ENCODE measurements around the gene PACRG. TPM values are rescaled to one million over a fixed set of nuclear protein-coding genes. Genes with fewer than 3 reads are reported as not detected.
A peak's percentile ranks its signal among the peaks of the same experiment; 100 is the strongest.

The PACRG gene
- total and polyA plus RNA-seq, 2 of the 8 experiments (the other 6 are each of a cell fraction or from before 2014, with no cell fraction given) = 0.44 to 0.54 TPM

DNA sequence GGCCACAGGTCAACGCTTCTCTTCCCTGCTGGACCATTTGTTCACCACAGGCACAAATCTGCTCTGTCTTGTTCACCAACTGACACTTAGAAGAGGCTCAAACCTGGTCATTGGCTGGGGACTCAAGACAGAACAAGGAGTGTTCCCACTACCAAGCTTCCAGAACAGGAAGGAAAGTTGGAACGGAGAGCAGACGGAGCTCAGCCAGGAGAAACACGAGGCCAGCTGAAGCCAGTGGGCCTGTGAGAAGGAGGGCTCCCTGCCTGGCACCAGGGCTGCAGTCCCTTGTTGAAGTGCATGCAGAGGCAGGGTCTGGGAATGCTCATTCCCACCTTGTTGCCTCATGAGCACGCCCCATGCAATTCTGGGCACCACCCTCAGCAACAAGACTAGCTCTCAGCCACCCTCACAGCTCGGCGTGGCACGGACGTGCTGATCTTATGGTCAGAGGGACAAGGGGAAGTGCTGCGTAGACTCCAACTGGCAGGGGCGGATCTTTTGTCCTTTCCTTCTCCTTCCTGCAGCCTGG, 450.2 kb downstream of the PACRG start:
- H3K4me1 ChIP-seq (replicated peaks in 1 of 4; ENCODE audit: control insufficient read depth in 3 of 4, insufficient read depth in 4 of 4, low read length in 3 of 4) = peaks cover 0 to 8% (median 5%) of the 10 kb centered on the region in 4 experiments; a peak in 2 of 7 replicates
- no peak overlapping the region for H4K91ac ChIP-seq (replicated peaks; ENCODE audit: insufficient read length, low read length)
- 92% methylated on average over 11 of the region's 11 CpGs; no CpG with 5 or more reads in 1 of the 2 experiments for WGBS, 2 experiments (ENCODE audit: extremely low coverage in 1 of 2, insufficient coverage in 1 of 2, insufficient read length in 1 of 2, insufficient replicate concordance in 2 of 2, low coverage in 1 of 2, low lambda C conversion rate in 2 of 2, missing lambda C conversion rate in 1 of 2)
- peak overlapping the region; percentile 61 for H3K4ac ChIP-seq (replicated peaks; ENCODE audit: insufficient read length, low read depth, low read length)
- H2BK5ac ChIP-seq (ENCODE audit: low read depth, low read length) = no peak overlapping the region
- no peak overlapping the region for H2AK5ac ChIP-seq (ENCODE audit: low read depth, low read length)
- H3K18ac ChIP-seq (ENCODE audit: extremely low read depth, low read length) = no peak overlapping the region; the same call in 1 of the 2 replicates
- ChIA-PET POLR2A (ENCODE audit: partially characterized antibody) (no interaction called here), CTCF (ENCODE audit: partially characterized antibody) (interaction anchor here (1.7 kb wide), 1 partner anchor 154 kb away, joined by 3 read pairs; no protein-coding TSS in a partner anchor)
- H2AFZ ChIP-seq (ENCODE audit: low read length) = no peak overlapping the region
- H2BK15ac ChIP-seq (ENCODE audit: low read length) = peak overlapping the region; percentile 12; the same call in 1 of the 2 replicates
- no peak overlapping the region for H3K27ac ChIP-seq (ENCODE audit: low read depth, low read length)
- FAIRE-seq (no peak), DNase-seq (ENCODE audit: low read depth in 1 of 2, low spot score in 2 of 2) (no peak)
- no peaks in the 10 kb centered on the region for H3K36me3 ChIP-seq (ENCODE audit: control insufficient read depth in 2 of 4, insufficient read depth in 4 of 4, low read length in 3 of 4)
- no peaks in the 10 kb centered on the region for H3K79me2 ChIP-seq (ENCODE audit: control insufficient read depth in 1 of 2, insufficient read depth in 2 of 2, low read length in 2 of 2)
- no peak overlapping the region for H4K5ac ChIP-seq (ENCODE audit: insufficient read length, low read depth, low read length)
- no peak overlapping the region for H2BK20ac ChIP-seq (ENCODE audit: low read length)
- H2BK12ac ChIP-seq (ENCODE audit: low read depth, low read length) = peak overlapping the region; percentile 45; the same call in 1 of the 2 replicates
- H3K9ac ChIP-seq (replicated peaks in 1 of 4; ENCODE audit: extremely low read depth in 1 of 4, low read depth in 3 of 4, low read length in 3 of 4) = 0 out of 7 replicates have a peak overlapping the region, but pooled peaks of 1 of the 4 experiments have one; percentile 5
- H3K79me1 ChIP-seq (ENCODE audit: low read depth, low read length) = no peaks in the 10 kb centered on the region
- no peak overlapping the region for H4K8ac ChIP-seq (ENCODE audit: extremely low read depth, insufficient read depth, low read length)
- no peaks in the 10 kb centered on the region for H3K23me2 ChIP-seq (ENCODE audit: low read depth, low read length)
- no peak overlapping the region for H3K23ac ChIP-seq (ENCODE audit: insufficient read length)
- H3K4me2 ChIP-seq (ENCODE audit: insufficient read depth in 1 of 2, low read depth in 2 of 2, low read length in 2 of 2) = no peak overlapping the region
- H3K4me3 ChIP-seq (ENCODE audit: extremely low read depth in 1 of 4, insufficient read depth in 2 of 4, low read depth in 3 of 4, low read length in 4 of 4) = no peak overlapping the region
- H3K56ac ChIP-seq (replicated peaks; ENCODE audit: insufficient read length, low read depth, low read length) = no peak overlapping the region
- H4K20me1 ChIP-seq (replicated peaks in 1 of 2; ENCODE audit: control insufficient read depth in 1 of 2, insufficient read depth in 2 of 2, low read length in 2 of 2) = no peaks in the 10 kb centered on the region
- H3K9me3 ChIP-seq (ENCODE audit: insufficient read depth in 2 of 2, low read depth in 1 of 2, low read length in 1 of 2) = no peaks in the 10 kb centered on the region
- H3K27me3 ChIP-seq (replicated peaks in 1 of 4; ENCODE audit: control insufficient read depth in 3 of 4, extremely low read depth in 1 of 4, insufficient read depth in 3 of 4, low read length in 3 of 4) = no peaks in the 10 kb centered on the region
- no peak overlapping the region for H2BK120ac ChIP-seq (replicated peaks; ENCODE audit: low read depth, low read length)
- no peak overlapping the region for H3K14ac ChIP-seq (ENCODE audit: insufficient read length)
- TF ChIP-seq KDM4A (IDR thresholded peaks at IDR 0.05; ENCODE audit: low read depth, low read length, severe bottlenecking) (no peak), CHD2 (IDR thresholded peaks at IDR 0.05; ENCODE audit: low read length) (no peak), YY1 (IDR thresholded peaks at IDR 0.05; ENCODE audit: low read depth, low read length) (no peak), ASH2L (IDR thresholded peaks at IDR 0.05; ENCODE audit: low read length) (no peak), SAP30 (IDR thresholded peaks at IDR 0.05; ENCODE audit: insufficient read depth, insufficient replicate concordance, low read length) (no peak), RAD21 (IDR thresholded peaks at IDR 0.05 in 1 of 2, conservative IDR thresholded peaks at IDR 0.05 in 1 of 2; ENCODE audit: low read depth in 2 of 2, low read length in 2 of 2) (no peak), JUN (IDR thresholded peaks at IDR 0.05; ENCODE audit: low read depth, low read length) (no peak), SRF (IDR thresholded peaks at IDR 0.05; ENCODE audit: low read depth, low read length) (no peak), KDM5A (IDR thresholded peaks at IDR 0.05; ENCODE audit: low read length) (no peak), PHF8 (conservative IDR thresholded peaks at IDR 0.05; ENCODE audit: low read depth, low read length) (no peak), EGR1 (IDR thresholded peaks at IDR 0.05; ENCODE audit: borderline replicate concordance, low read depth, low read length) (no peak), SIN3A (conservative IDR thresholded peaks at IDR 0.05 in 1 of 2, IDR thresholded peaks at IDR 0.05 in 1 of 2; ENCODE audit: low read depth in 1 of 2, low read length in 2 of 2) (no peak), FOSL1 (IDR thresholded peaks at IDR 0.05; ENCODE audit: insufficient read depth, low read depth, low read length) (no peak)
